Suppressor macrophage treated with lipopolysaccharide for 1 hour (primary cell): ENCODE measurements around the gene OR1A1.
"Not testable (repeated sequence)": the region's sequence is repeated elsewhere in the genome, so short reads cannot be mapped to it uniquely, and the experiment has no call there.

Experiments used
- DNase-seq, 3 donors: peaks; one replicate each; pipeline ENCODE4 v3.0.0-alpha.2; 2020 to 2022

Gene OR1A1

GRCh38 chr17:3207367-3207766 is at the start of gene OR1A1:
TSS of gene OR1A1 (plus strand) at chr17:3207667. CDS start at chr17:3215621, 7,954 bp downstream.
- DNase-seq, result no peak

- DNase-seq, result peak; percentile 62 to 84 (median 77)
These were observed 39.9 kb upstream of the OR1A1 start for GRCh38 chr17:3167574-3167973.

- no peak for DNase-seq
These were observed 17.5 kb upstream of the OR1A1 start for GRCh38 chr17:3189961-3190360.

- no peak for DNase-seq
These were observed 10.2 kb upstream of the OR1A1 start, which contains the start of gene OR1A2 for GRCh38 chr17:3197219-3197618. TSS of gene OR1A2 (plus strand) at chr17:3197519. CDS start at chr17:3197519, 0 bp downstream.

GRCh38 chr17:3208484-3208883 is 1.0 kb downstream of the OR1A1 start:
- DNase-seq, result no peak

- no peak for DNase-seq
These were observed 5.5 kb downstream of the OR1A1 start for GRCh38 chr17:3213001-3213400.

- no peak for DNase-seq
These were observed 6.1 kb downstream of the OR1A1 start for GRCh38 chr17:3213587-3213986.

- not testable (repeated sequence) for DNase-seq
These were observed 12.5 kb downstream of the OR1A1 start for GRCh38 chr17:3219978-3220377.

GRCh38 chr17:3221850-3222249 is 14.4 kb downstream of the OR1A1 start:
- no peak for DNase-seq

GRCh38 chr17:3222505-3222904 is 15.0 kb downstream of the OR1A1 start:
- DNase-seq, result peak in 2 of 3 donors; percentile 4 to 25

- DNase-seq, result not testable (repeated sequence)
These were observed 17.4 kb downstream of the OR1A1 start for GRCh38 chr17:3224721-3225352.

GRCh38 chr17:3232300-3232699 is 24.8 kb downstream of the OR1A1 start:
- not testable (repeated sequence) for DNase-seq

- DNase-seq, result peak; percentile 46 to 68 (median 68)
These were observed 31.2 kb downstream of the OR1A1 start for GRCh38 chr17:3238685-3239084.

- not testable (repeated sequence) for DNase-seq
These were observed 33.6 kb downstream of the OR1A1 start for GRCh38 chr17:3241044-3241443.

- peak; percentile 19 to 52 (median 51) for DNase-seq
These were observed 37.4 kb downstream of the OR1A1 start for GRCh38 chr17:3244841-3245240.

GRCh38 chr17:3249013-3249412 is 41.5 kb downstream of the OR1A1 start:
- DNase-seq, result not testable (repeated sequence)

GRCh38 chr17:3256575-3256974 is 49.1 kb downstream of the OR1A1 start:
- DNase-seq, result no peak

GRCh38 chr17:3260163-3260562 is 52.7 kb downstream of the OR1A1 start:
- no peak for DNase-seq

- DNase-seq, result no peak
These were observed 53.1 kb downstream of the OR1A1 start for GRCh38 chr17:3260600-3260999.
